Ureter (tissue), 1 donor: Measurements from ENCODE around the gene SH2D3A. TPM values are rescaled to one million over a fixed set of nuclear protein-coding genes. Genes with fewer than 3 reads are reported as not detected.

Source experiments
- DNase-seq: peaks from one replicate; pipeline ENCODE4 v3.0.0-alpha.2; 2020; ENCODE audit warnings: low spot score
- total RNA-seq: library from RNA; stranded (reverse); gene quantifications from one replicate; pipeline ENCODE4 v1.2.4, GENCODE V29; 2023
- donor health status: DM: yes; HTN: yes; CAD: no.

The SH2D3A gene
- total RNA-seq, 1 donor from 2014 or later: 68.7 TPM

DNA sequence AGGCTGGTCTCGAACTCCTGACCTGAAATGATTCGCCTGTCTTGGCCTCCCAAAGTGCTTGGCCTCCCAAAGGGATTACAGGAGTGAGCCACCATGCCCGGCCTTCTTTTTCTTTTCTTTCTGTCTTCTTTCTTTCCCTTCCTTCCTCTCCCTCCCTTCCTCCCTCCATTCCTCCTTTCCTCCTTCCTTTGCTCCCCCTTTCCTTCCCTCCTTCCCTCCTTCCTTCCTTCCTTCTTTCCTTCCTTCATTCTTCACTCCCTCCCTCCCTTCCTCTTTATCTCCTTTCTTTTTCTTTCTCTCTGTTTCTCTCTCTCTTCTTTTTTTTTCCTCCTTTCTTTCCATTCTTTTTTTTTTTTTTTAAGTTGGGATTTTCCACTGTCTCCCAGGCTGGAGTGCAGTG is 58.9 kb downstream of the SH2D3A start:
- no peak for DNase-seq

DNA sequence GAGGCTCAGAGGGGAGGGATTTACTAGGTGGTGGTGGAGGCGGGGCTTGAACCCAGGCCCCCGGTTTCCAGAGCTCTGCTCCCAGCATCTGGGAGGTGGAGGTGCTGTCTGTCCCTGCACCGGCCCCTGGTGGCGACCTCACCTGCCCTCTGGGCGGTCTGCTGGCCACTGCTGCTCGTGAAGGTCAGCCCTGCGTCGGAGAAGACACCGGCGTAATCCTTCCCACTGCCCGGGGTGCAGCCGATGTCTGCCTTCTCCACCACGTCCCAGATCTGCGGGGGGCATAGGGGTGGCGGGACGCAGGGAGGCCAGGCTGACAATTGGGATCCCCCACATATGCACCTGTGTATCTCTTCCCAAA is 59.6 kb downstream of the SH2D3A start:
- no peak for DNase-seq

- no peak for DNase-seq
These were observed 60.1 kb downstream of the SH2D3A start for GRCh38 chr19:6707011-6707657.

GRCh38 chr19:6706633-6706958 is 60.6 kb downstream of the SH2D3A start:
- no peak for DNase-seq

GRCh38 chr19:6705931-6706632 is 61.2 kb downstream of the SH2D3A start:
- DNase-seq: no peak

Other genes starting within 250 kb of the SH2D3A start
- 0.75 TPM for gene TNFSF9, start 236.4 kb downstream of the SH2D3A start, total RNA-seq
- gene CD70, start 176.3 kb downstream of the SH2D3A start, total RNA-seq: not detected
- 2.8 TPM for gene TNFSF14, start 97.3 kb downstream of the SH2D3A start, total RNA-seq
- gene C3, start 46.8 kb downstream of the SH2D3A start, total RNA-seq: 718 TPM
- gene GPR108, start 29.9 kb downstream of the SH2D3A start, total RNA-seq: 74.0 TPM
- gene TRIP10, start 27.8 kb downstream of the SH2D3A start, total RNA-seq: 86.0 TPM
- 12.1 TPM for gene VAV1, start 5.3 kb upstream of the SH2D3A start, total RNA-seq
- 0.36 TPM for gene ADGRE1, start 120.1 kb upstream of the SH2D3A start, total RNA-seq